NCI-H2196 treated with DMSO at 0.1 percent for 48 hours (cell line): ENCODE measurements around the gene ACOT7.

Source experiments
- DNase-seq: peaks from one replicate; lab custom pipeline; 2025; ENCODE audit not compliant: unreplicated experiment; lab: John Stamatoyannopoulos, UW

Gene ACOT7

DNA sequence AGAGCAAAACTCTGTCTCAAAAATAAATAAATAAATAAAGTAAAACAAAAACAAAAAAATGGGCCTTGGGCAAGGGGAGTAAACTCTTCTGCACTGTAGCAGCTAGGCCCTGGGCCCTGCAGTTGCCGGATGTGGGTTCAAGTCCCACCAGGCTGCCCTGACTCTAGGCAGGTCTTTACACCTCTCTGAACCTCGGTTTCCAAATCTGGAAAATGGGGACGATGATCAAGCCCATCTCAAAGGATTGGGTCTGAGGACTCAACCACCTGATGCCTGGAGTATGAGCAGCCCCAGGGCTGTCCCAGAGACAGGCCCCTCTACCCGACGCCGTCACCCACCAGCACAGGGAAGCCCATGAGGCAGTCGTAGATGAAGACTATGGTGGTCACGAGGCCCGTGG, 140.2 kb downstream of the ACOT7 start:
- DNase-seq = no peak

DNA sequence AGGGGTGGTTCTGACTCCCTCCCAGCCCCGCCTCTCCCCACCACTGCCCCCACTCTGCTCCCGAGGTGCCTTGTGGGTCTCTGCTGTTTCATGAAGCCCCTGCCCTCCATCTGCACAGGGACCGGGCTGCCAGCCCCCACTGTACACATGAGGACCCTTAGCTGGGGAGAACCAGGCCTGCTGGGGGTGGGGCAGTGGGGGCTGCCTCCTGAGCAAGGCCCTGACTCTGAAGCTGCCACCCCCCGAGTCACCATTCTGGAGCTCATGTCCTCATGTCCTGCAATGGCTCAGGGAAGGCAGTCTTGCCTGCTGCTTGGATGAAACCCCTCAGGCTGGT, 141.2 kb downstream of the ACOT7 start:
- no peak for DNase-seq

DNA sequence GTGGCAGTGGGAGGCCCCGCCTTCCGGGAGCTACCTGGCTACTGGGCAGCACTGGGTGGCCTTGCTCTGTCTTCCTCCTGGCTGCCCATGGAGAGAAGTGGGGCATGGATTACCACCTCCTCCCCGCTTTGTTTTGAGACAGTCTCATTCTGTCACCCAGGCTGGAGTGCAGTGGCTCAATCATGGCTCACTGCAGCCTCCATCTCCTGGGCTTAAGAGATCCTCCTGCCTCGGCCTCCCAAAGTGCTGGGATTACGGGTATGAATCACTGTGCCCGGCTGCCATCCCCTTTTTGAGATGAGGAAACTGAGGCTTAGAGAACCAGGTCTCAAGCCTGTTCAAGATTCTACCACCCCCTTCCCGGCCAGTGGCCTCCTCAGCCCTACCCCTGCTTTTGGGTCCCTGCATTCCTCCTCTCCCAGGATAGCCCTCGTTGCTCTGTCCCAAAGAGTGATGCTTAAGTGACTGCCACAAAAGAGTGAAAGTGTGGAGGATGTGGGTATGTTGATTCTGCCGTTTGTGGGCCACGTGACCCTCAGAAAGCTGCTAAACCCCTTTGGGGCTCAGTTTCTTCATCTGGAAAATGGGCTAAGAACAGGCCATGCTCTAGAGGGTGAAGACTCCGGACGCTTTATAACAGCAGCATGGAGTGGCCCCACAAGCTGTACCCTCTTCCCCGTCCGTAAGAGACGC, 141.7 kb downstream of the ACOT7 start:
- DNase-seq = no peak

DNA sequence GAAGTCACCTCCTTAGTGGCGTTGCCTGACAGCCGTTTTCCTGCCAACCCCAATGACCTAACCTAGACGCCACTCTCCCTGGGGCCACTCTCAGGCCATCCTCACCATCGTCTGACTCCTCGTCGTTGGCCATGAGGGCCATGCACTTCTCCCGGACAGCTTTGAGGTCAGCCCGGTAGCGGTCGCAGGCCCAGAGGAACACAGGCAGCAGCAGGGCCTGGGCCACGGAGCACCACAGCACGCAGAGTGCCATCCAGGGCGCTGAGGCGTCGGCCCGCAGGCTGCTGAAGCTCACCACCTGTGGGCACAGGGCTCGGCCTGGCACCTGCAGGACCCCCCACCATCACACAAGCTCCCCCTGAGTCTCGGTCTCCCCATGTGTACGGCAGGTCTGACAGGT, 142.3 kb downstream of the ACOT7 start:
- no peak for DNase-seq

DNA sequence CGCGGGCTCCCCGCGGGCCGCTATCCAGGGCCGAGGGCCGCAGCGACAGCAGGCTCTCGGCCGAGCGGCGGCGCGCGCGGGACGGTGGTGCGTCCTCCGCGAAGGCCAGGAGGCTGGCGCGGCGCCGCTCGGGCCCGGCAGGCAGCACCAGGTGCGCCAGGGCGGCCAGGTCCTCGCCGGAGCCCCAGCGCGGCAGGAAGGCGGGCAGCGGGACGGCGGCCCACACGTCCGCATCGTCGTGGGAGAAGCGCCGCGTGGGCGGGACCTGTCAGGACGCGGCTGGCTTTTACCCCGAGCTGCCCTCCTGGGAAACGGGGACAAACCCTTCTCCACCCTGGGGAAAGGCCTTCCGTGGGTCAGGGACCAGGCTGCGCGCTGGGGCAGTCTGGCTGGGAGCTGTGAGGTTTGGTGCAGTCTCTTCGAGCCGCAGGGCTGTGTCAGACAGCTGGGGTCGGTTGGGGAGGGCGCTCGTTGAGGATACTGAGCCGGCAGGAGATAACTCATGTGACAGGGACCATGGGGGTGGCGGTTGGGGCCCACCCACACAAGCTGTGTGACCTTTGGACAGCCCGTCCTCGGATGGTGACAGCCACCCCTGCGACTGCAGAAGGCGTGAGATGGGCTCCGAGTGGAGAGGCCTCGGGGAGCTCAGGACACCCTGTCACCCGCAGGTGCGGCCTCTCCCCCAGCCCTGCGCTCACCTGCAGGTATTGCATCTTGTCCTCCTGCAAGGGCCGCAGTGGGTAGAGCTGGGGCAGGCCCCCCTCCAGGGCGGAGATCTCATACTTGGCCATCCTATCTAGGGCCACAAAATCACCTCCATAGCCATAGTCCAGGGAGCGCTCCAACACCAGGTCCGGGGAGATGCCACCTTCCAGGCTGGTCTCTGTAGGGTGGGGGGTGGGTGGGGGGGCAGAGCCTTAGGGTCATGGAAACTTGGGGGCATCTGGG, 143.6 kb downstream of the ACOT7 start:
- no peak for DNase-seq

DNA sequence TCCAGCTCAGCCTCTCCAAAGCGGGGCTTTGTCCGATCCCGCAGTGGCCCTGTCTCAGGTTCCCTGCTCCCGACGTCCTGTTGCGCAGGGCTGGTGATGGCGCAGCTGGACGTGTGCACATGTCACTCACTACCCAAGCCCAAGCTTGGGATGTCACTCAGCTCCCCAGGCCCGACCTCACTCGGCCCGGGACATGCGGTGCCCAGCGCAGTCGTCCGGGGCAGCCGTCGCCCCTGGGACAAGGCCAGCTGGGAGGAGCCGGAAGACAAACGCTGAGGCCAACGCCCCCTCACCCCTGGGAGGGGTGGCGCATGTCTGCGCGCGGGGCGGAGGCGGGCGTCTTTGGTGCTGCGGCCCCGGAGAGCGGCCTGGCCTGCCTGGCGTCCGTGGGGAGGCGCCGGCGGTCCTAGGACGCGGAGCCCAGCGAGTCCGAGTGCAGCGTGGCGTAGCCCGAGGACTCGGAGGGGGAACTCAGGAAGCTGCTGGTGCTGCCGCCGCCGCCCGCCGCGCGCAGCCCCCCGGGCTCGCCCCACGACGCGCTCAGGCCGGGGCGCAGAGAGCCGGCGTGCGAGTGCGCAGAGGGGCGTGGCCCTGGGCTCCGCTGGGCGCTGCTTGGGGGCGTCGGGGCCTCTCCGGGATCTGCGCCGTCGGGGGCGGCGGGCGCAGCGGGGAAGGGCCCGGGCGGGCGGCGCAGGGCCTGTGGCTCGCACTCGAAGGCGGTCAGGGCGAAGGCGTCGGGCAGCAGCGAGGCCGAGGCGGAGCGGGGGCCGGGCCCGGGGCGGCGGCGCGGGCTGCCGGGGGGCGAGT, 144.4 kb downstream of the ACOT7 start:
- no peak for DNase-seq

DNA sequence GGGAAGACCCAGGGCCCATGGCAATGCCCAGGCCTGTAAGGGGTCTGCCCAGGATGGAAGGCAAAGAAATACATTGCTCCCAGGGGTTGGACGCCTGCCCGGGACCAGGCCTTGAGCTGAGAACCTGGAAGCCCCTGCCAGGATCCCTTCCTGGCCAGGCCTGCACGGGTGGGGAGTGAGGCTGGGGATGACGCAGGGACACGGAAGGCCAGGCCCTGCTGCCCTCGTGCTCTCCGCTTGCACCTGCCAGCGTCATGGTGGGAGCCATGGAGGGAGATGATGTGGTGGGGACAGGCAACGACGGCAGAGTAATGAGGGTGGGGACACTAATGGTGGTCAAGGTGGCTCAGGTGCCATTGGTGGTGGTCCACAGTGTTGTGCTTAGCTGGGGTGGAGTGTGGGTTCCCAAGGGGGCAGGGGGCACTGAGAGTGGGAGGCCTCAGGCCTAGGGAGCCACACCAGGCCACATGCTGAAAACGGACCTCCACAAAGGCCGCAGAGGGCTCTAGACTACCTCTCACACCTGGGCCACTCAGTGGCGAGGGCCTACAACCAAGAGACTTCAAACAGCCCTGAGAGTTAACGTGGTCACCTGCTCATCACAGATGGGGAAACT, 145.3 kb downstream of the ACOT7 start:
- no peak for DNase-seq

DNA sequence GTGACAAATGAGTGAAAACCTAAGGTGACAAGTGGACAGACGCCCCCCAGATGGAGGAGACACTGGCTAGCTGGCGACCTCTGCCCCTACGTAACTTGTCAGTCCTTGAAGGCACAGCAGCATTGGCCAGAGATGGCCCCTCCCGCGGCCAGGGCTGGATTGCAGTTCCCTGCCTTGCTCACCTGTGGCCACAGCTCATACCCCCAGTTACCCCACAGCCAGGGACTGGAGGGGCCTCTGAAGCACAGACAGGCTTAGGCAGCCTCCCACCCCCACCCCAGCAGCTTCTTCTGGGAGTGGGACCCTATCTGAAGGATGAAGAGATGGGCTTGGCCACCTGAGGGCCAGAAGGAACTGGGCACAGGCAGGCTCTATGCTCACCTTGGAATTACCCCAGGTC, 145.9 kb downstream of the ACOT7 start:
- no peak for DNase-seq

DNA sequence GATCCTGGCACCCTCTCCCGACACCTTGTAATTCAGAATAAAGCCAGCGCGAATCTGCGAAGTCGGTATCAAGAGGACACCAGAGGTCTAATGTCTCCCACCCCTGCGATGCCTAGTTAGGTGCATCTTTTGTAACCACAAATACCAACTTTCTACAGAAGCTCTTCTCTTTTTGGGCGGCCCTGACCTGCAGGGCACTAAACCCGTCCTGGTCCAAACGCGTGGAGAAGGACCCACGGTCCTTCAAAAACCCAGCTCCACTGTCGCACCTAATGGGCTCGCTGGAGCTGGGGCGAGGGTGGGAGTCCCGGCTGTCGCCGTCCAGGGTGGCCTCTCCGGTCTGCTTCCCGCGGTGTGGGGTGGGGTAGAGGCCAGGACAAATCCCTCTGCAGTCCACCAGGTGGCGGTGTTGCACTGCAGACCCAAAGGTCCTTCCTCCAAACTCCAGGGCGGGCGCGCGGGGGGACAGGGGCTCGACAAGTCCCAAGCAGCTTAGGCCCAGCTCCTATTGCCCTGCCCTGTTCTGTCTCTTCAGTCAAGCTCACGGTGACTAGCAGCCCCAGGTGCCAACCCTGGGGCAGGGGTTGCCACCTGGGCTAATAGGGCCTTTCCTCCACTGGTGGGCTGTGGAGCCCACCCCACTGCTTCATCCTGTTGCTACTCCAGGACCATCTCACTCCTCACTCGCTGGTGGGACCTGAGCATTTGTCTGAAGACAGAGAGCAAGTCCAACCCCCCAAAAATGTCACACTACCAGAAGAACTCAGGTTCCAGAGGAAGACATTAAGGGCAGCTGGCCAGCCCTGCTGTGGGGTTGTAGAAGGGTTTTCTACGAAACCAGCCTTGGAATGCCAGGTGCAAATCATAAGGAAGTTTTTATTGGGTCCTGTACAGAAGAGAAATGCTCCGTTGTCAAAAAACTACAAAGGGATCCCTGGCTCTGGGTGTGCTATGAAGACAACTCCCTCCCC, 146.8 kb downstream of the ACOT7 start:
- peak; percentile 90 for DNase-seq

DNA sequence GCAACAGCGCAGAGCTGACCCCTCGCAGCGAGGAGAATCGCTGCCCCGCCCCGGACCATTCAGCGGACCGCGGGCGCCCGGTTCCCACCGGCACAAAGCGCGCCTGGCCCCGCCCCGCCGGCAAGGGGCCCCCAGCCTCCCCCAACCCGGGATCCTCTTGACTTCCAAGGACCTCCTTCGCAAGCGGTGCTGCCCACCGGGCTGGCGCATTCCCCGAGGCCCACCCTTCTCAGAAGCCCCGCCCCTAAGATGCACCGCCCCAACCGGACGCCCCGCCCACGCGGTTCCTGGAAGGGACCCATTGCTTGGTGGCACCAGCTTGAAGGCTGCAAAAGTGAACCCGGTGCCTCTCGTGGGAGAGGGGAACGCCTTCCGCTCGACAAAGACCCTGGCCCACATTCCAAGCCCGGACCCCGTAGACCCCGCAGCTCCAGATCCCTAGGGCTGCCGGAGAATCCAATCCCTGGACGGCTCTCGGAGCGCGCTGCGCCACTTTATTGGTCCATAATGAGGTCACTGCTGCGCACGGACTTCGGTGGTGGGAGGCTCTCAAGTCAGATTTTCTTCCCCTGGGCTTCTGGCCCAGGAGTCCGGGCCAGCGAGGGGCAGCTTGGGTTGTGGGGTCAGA, 147.6 kb downstream of the ACOT7 start:
- peak; percentile 83 for DNase-seq

DNA sequence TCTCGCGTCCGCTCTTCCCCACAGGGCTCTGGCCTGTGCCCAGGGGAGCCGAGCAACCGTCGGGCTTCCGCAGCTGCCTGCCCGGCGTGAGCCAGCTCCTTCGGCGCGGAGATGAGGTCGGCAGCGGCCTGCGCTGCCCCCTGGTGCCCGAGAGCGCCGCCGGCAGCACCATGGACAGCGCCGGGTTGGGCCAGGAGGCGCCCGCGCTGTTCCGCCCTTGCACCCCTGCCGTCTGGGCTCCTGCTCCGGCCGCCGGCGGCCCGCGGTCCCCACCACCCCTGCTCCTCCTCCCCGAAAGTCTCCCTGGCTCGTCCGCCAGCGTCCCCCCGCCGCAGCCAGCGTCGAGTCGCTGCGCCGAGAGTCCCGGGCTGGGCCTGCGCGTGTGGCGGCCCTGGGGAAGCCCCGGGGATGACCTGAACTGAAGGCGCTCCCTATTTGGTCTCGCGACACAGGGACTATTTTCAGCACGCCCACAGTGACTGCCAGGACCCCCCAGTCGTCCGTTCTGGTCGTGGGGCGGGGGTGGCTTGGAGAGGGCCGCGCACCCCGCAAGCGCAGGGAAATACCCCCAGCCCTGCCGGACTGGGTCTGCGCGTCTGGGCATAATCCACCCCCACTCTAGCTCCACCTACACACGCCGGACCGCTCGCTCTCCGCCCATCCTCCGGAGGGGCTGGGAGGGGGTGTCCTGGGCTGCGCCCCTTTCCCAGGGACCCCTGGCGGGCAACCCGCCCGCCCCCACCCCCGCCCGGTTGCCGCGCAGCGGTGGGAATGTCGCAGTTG, 148.3 kb downstream of the ACOT7 start:
- DNase-seq = peak; percentile 78

DNA sequence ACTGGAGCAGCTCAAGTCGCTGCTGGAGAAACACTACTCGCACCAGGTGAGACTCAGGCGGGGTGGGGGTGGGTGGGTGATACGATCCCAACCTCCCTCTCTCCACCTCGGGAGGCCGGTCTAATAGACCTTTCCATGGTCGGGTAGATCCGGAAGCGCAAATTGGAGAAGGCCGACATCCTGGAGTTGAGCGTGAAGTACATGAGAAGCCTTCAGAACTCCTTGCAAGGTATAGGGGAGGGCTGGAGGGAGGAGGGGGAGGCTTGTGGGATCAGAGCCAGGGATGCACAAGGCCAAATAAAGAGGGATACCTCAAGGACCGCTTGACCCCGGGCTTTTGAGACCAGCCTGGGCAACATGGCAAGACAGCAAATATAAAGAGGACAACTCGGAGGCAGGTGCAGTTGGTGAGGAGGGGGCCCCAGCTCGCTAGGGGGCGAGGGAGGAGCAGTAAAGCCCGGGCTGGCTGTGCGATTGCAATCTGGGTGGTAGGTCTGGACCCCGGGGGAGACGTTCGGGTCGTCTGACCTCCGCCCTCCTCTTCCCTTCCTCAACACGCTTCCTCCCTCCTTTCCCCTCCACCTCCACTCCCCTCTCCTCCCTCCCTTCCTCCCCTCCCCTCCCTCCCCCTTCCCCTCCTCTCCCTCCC, 149.0 kb downstream of the ACOT7 start:
- DNase-seq = no peak

DNA sequence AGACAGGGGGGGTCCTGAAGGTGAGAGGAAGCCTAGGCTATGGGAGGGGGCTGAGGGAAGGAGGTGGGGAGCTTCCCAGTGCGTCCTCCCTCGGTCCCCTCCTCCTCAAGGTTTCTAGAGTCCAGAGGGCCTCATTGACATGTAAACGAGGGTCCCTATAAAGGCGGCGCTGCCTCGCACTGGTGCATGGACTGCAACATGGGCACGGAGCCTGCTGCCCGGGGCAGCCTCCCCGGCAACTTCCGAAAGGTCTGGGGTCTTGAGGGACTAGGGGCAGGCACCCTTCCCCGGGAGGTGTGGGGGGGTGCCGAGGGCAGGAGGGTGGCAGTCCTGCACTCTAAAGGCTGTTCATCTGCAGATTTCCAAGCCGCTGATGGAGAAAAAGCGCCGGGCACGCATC, 149.6 kb downstream of the ACOT7 start, which contains the start of gene HES3:
HES3 (plus strand) TSS at position 187 of the 400 bp plus-strand sequence; CDS start at position 374, 187 bp downstream.
- DNase-seq = no peak

DNA sequence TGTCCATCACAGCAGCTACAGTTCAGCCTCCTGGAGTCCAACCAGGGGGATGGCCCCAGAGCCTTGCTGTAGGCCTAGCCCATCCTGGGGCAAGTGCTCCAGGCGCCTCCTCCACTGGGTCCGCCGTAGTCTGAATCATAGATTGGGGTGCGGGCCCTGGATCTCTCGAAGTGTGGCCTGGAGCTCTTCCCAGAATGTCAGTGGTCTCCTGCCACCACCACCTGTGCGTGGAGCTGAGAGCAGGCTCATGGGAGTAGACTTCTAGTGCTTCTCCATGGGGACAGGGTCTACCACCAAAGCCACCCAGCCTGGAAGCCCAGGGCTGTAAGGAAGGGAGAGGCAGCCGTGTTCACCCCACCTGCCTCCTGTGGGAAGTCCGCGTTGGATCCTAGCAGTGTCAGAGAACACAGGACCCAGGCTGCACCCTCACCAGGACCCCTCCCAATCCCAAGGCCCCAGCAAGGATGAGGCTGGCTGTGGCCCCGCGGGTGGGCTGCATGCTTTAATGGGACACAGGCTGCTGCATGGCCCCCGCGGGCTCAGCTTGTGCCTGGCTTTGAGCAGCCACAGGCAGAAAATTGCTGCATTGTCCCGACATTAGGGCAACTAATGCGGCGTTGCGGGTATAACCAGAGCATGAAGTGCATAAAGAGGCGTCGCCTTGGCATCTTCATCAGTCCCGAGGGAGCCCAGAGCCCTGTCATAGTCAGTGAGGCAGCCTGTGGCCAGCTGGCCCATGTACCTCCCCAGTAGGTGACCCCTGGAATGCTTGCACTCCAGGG, 150.3 kb downstream of the ACOT7 start:
- DNase-seq = no peak

DNA sequence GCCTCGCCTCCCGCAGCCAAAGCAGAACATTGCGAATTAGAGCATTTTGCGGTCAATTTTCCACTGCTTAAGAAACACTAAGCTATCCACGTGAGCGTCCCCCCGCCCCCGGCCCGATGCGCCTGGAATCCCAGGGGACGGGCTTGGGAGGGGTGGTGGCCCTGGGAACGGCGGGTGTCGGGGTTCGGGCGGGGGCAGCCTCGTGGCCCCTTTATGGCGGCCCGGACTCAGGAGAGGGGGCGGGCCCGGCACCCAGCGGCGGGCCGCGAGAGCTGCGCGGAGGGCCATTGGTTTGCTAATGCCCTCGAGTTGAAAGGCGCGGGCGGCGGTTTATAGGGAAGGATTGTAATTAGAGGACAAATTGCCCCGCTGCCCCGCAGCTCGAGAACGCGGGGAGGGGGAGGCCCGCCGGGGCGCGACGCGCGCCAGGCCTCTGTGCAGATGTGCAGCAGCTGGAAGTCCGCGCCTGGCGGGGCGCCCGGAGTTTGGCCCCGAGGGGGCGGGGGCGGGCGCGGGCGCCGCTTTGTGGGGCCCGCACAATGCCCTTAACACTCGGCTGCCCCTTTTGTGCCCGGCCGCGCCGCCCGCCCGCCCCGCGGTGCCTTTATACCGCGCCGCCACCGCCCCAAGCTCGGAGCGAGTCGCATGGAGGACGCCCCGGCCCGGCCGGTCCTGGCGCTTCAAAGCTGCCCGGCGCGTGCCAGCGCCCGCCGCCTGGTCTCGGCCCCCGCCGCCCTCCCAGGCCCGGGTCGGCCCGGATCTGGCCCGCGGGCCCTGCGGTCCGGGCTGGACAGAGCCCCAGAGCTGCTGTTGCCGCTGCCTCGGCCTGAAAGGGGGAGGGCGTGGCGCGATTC, 151.5 kb downstream of the ACOT7 start:
- no peak for DNase-seq

DNA sequence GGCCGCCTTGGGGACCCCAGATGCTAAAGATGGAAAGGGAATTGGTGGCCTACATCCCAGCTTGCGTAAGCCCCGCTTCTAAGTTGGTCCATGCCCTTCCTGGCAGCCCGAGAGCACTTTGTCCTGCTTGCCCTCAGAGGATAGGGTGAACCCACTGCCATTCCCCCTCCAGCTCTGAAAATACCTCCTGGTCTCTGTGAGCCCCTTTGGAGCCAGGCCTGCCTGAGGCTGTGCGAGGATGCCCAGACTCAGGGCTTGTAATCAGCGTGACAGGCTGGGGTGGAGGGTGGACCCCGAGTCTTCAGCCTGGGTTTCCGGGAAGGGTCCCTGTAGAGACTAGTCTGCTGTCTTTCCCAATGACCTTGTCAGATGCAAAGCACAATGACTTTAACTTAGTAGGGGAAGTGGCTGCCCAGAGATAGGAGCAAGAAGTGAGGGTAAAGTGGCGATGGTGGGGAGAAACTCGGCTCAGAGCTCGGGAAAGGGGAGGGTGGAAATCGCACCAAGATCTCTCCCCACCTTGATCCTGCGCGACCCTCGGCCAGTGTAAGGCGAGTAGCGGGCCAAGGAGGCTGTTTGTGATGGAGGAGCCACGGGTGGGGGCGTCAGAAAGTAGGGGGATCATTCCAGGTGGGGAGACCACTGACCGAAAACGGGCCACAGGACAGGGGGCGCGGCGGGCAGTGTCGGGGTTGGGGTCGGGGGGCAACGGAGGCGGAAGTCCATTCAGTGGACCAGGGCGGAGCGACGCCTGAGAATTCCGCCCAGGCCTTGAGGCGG, 152.3 kb downstream of the ACOT7 start:
- DNase-seq = no peak
